CD14-positive monocyte (primary cell): ENCODE results near the gene SMC1A. TPM values are rescaled to one million over a fixed set of nuclear protein-coding genes. Genes with fewer than 3 reads are reported as not detected.

Source experiments
- DNase-seq, 3 donors: peaks; one replicate each; pipeline ENCODE4 v3.0.0-alpha.2; 2011 to 2022
- H2AFZ ChIP-seq: 2 replicates; pipeline ENCODE4 v1.6.0; 2012; ENCODE audit warnings: mild to moderate bottlenecking, low read depth, low read length, inconsistent platforms; ENCODE audit not compliant: insufficient read depth, poor library complexity, severe bottlenecking
- H3K27ac ChIP-seq, 2 donors: 1 replicate in 1 of 2; 2 replicates in 1 of 2; pipeline ENCODE4 v1.5.1; 2012 to 2013; ENCODE audit warnings: low read length in 2 of 2, control low read depth in 1 of 2, inconsistent platforms in 1 of 2, low read depth in 1 of 2, mild to moderate bottlenecking in 1 of 2
- H3K27me3 ChIP-seq, 2 donors: one replicate each; pipeline versions ENCODE4 v1.6.0 to v1.6.1; 2011 to 2013; ENCODE audit warnings: low read length in 2 of 2; ENCODE audit not compliant: control insufficient read depth in 2 of 2, insufficient read depth in 2 of 2
- H3K36me3 ChIP-seq, 2 donors: replicated peaks in 1 of 2; 1 replicate in 1 of 2; 2 replicates in 1 of 2; pipeline versions ENCODE4 v1.5.1 to v1.6.1; 2012 to 2013; ENCODE audit warnings: low read length in 2 of 2, control low read depth in 1 of 2, inconsistent platforms in 1 of 2, mild to moderate bottlenecking in 1 of 2; ENCODE audit not compliant: insufficient read depth in 2 of 2, control insufficient read depth in 1 of 2
- H3K4me1 ChIP-seq, 2 donors: 1 replicate in 1 of 2; 2 replicates in 1 of 2; pipeline versions ENCODE4 v1.5.1 to v1.6.1; 2012 to 2013; ENCODE audit warnings: low read length in 2 of 2, control low read depth in 1 of 2, inconsistent platforms in 1 of 2, mild to moderate bottlenecking in 1 of 2, moderate library complexity in 1 of 2; ENCODE audit not compliant: insufficient read depth in 2 of 2, control insufficient read depth in 1 of 2
- H3K4me2 ChIP-seq: replicated peaks from 2 replicates; pipeline ENCODE3; 2012; ENCODE audit warnings: low read length, moderate library complexity, mild to moderate bottlenecking; ENCODE audit not compliant: poor library complexity, severe bottlenecking; ENCODE audit errors: extremely low read depth
- H3K4me3 ChIP-seq, 3 experiments: fragments of 200-600 bp in 1 of 3; sonication (generic) in 1 of 3; replicated peaks in 1 of 3; 1 replicate in 2 of 3; 2 replicates in 1 of 3; pipeline ENCODE4 v1.5.1; 2011 to 2013; ENCODE audit warnings: low read length in 3 of 3, mild to moderate bottlenecking in 3 of 3, control low read depth in 2 of 3, low read depth in 2 of 3, inconsistent platforms in 1 of 3, moderate library complexity in 1 of 3
- H3K79me2 ChIP-seq: 2 replicates; pipeline ENCODE4 v1.6.0; 2012; ENCODE audit warnings: mild to moderate bottlenecking, control low read depth, inconsistent platforms, low read length, moderate library complexity; ENCODE audit not compliant: insufficient read depth
- H3K9ac ChIP-seq: 2 replicates; pipeline ENCODE4 v1.6.0; 2017; ENCODE audit warnings: low read length, mild to moderate bottlenecking; ENCODE audit not compliant: insufficient read depth, poor library complexity, severe bottlenecking
- H3K9me3 ChIP-seq, 2 donors: replicated peaks in 1 of 2; 1 replicate in 1 of 2; 2 replicates in 1 of 2; pipeline versions ENCODE4 v1.5.1 to v1.6.1; 2012 to 2013; ENCODE audit warnings: low read length in 2 of 2, control low read depth in 1 of 2; ENCODE audit not compliant: control insufficient read depth in 1 of 2, insufficient read depth in 1 of 2
- H4K20me1 ChIP-seq: 2 replicates; pipeline ENCODE4 v1.6.0; 2012; ENCODE audit warnings: mild to moderate bottlenecking, low read length, control low read depth, moderate library complexity; ENCODE audit not compliant: insufficient read depth
- H3K27ac Mint-ChIP-seq, 7 donors: one replicate each; pipeline ENCODE4 v1.8.0; 2020; ENCODE audit warnings: mild to moderate bottlenecking in 7 of 7, mixed read lengths in 7 of 7, moderate library complexity in 6 of 7, inconsistent platforms in 2 of 7
- H3K27me3 Mint-ChIP-seq, 3 donors: one replicate each; pipeline ENCODE4 v1.8.0; 2021 to 2022; ENCODE audit warnings: low read depth in 3 of 3, mild to moderate bottlenecking in 3 of 3, mixed read lengths in 3 of 3, moderate library complexity in 3 of 3, inconsistent platforms in 1 of 3
- H3K36me3 Mint-ChIP-seq, 2 donors: one replicate each; pipeline ENCODE4 v1.8.0; 2020; ENCODE audit warnings: mixed read lengths in 2 of 2, inconsistent platforms in 1 of 2, mild to moderate bottlenecking in 1 of 2
- H3K4me1 Mint-ChIP-seq: one replicate; pipeline ENCODE4 v1.8.0; 2020; ENCODE audit warnings: mild to moderate bottlenecking, mixed read lengths
- H3K4me3 Mint-ChIP-seq, 2 donors: one replicate each; pipeline ENCODE4 v1.8.0; 2020; ENCODE audit warnings: mild to moderate bottlenecking in 2 of 2, mixed read lengths in 2 of 2, moderate library complexity in 1 of 2
- H3K9me3 Mint-ChIP-seq, 7 donors: one replicate each; pipeline ENCODE4 v1.8.0; 2020 to 2022; ENCODE audit warnings: mixed read lengths in 7 of 7, mild to moderate bottlenecking in 6 of 7, moderate library complexity in 6 of 7, inconsistent platforms in 2 of 7
- WGBS: methylation state at CpG from one replicate; pipeline ENCODE4 v1.1.5; 2013; ENCODE audit warnings: missing lambda C conversion rate; ENCODE audit not compliant: insufficient coverage; 5-methylcytosine and 5-hydroxymethylcytosine counted together
- intact Hi-C, 2 donors: fragments of 100-400 bp; cut with micrococcal nuclease; formaldehyde crosslinking; loops; one replicate each; pipeline versions ENCODE4 v1.15.0 to v1.15.1; 2023
- polyA plus RNA-seq, 3 donors: library from polyadenylated mRNA; depleted of rRNA in 1 of 3; unstranded in 2 of 3; stranded (reverse) in 1 of 3; fragments of 300-500 nt in 2 of 3; fragments of >200 nt in 1 of 3; fragmentation: Illumina TruSeq in 2 of 3; gene quantifications; 1 replicate in 2 of 3; 2 replicates in 1 of 3; pipeline ENCODE4 v1.2.3, GENCODE V29; 2012 to 2021
- TF ChIP-seq, protein P1 (sequence below): fragments of 200-600 bp; IDR thresholded peaks from one replicate; pipeline ENCODE4 v1.8.0; 2022; ENCODE audit warnings: antibody characterized with exemption, mild to moderate bottlenecking

Gene SMC1A
- polyA plus RNA-seq, 3 donors: 25.5 to 53.2 (median 25.6) TPM

GRCh38 chrX:53356186-53356585, 66.3 kb downstream of the SMC1A start:
- Histone ChIP-seq H3K36me3 (no peaks in the 10 kb centered on the region), H4K20me1 (no peaks in the 10 kb centered on the region), H3K27ac (peak overlapping the region in 1 of 2 donors; percentile 37), H3K27me3 (no peaks in the 10 kb centered on the region), H3K4me3 (no peak overlapping the region), H3K4me2 (no peak overlapping the region), H3K9ac (no peak overlapping the region), H3K9me3 (peaks cover 0 to 4% of the 10 kb centered on the region in 2 donors), H3K4me1 (peaks cover 25 to 26% of the 10 kb centered on the region in 2 donors), H2AFZ (no peak overlapping the region), H3K79me2 (no peaks in the 10 kb centered on the region)
- peaks cover 23% of the 10 kb centered on the region for H3K4me1 Mint-ChIP-seq
- peaks cover 1 to 6% of the 10 kb centered on the region in 2 donors for H3K36me3 Mint-ChIP-seq
- TF ChIP-seq, protein P1, sequence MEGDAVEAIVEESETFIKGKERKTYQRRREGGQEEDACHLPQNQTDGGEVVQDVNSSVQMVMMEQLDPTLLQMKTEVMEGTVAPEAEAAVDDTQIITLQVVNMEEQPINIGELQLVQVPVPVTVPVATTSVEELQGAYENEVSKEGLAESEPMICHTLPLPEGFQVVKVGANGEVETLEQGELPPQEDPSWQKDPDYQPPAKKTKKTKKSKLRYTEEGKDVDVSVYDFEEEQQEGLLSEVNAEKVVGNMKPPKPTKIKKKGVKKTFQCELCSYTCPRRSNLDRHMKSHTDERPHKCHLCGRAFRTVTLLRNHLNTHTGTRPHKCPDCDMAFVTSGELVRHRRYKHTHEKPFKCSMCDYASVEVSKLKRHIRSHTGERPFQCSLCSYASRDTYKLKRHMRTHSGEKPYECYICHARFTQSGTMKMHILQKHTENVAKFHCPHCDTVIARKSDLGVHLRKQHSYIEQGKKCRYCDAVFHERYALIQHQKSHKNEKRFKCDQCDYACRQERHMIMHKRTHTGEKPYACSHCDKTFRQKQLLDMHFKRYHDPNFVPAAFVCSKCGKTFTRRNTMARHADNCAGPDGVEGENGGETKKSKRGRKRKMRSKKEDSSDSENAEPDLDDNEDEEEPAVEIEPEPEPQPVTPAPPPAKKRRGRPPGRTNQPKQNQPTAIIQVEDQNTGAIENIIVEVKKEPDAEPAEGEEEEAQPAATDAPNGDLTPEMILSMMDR: no peak
- 80% methylated on average over 3 of the region's 14 CpGs for WGBS
- DNase-seq: peak; percentile 29 to 57 (median 48)
- intact Hi-C loops: no loop called here
- peak overlapping the region in 6 of 7 donors; percentile 55 to 89 (median 84) for H3K27ac Mint-ChIP-seq
- peaks cover 0 to 45% (median 0%) of the 10 kb centered on the region in 3 donors for H3K27me3 Mint-ChIP-seq
- H3K4me3 Mint-ChIP-seq: no peak overlapping the region
- H3K9me3 Mint-ChIP-seq: peaks cover 4 to 22% (median 17%) of the 10 kb centered on the region in 7 donors

- WGBS: no CpG with 5 or more reads among the region's 2 CpGs
- Histone ChIP-seq H4K20me1 (no peaks in the 10 kb centered on the region), H3K27me3 (no peaks in the 10 kb centered on the region), H3K9ac (no peak overlapping the region), H3K9me3 (peaks cover 0 to 4% of the 10 kb centered on the region in 2 donors), H3K4me3 (no peak overlapping the region), H3K79me2 (no peaks in the 10 kb centered on the region), H3K4me2 (no peak overlapping the region), H3K4me1 (peaks cover 25 to 26% of the 10 kb centered on the region in 2 donors), H3K27ac (no peak overlapping the region), H3K36me3 (no peaks in the 10 kb centered on the region), H2AFZ (no peak overlapping the region)
- Mint-ChIP-seq H3K4me3 (no peak overlapping the region), H3K9me3 (peaks cover 4 to 23% (median 18%) of the 10 kb centered on the region in 7 donors), H3K27me3 (peaks cover 0 to 40% (median 0%) of the 10 kb centered on the region in 3 donors), H3K4me1 (peaks cover 23% of the 10 kb centered on the region), H3K36me3 (no peaks in the 10 kb centered on the region), H3K27ac (no peak overlapping the region)
- intact Hi-C loops: no loop called here
- TF ChIP-seq, protein P1: no peak
- no peak for DNase-seq
Measured at GRCh38 chrX:53354669-53355068, 67.8 kb downstream of the SMC1A start.
